Fibroblast of villous mesenchyme (primary cell): Measurements from ENCODE around the gene REC8. TPM values are rescaled to one million over a fixed set of nuclear protein-coding genes. Genes with fewer than 3 reads are reported as not detected.

Experiments used
- DNase-seq: peaks from one replicate; pipeline ENCODE4 v3.0.0-alpha.2; 2010; ENCODE audit warnings: low read depth
- H3K4me3 ChIP-seq: 2 replicates; pipeline ENCODE4 v1.5.1; 2011; ENCODE audit warnings: low read depth, mild to moderate bottlenecking, low read length
- total RNA-seq: library from RNA; depleted of rRNA; stranded (reverse); fragments of >200 nt; gene quantifications from 2 replicates; pipeline ENCODE4 v1.2.3, GENCODE V29; 2012
- TF ChIP-seq, protein P1 (sequence below): IDR thresholded peaks from 2 replicates; pipeline ENCODE4 v1.5.1; 2012; ENCODE audit warnings: low read depth, mild to moderate bottlenecking, low read length; ENCODE audit not compliant: insufficient read depth

REC8 gene
- total RNA-seq, 1 donor = 4.7 TPM

- no peak for DNase-seq
- TF ChIP-seq, protein P1, sequence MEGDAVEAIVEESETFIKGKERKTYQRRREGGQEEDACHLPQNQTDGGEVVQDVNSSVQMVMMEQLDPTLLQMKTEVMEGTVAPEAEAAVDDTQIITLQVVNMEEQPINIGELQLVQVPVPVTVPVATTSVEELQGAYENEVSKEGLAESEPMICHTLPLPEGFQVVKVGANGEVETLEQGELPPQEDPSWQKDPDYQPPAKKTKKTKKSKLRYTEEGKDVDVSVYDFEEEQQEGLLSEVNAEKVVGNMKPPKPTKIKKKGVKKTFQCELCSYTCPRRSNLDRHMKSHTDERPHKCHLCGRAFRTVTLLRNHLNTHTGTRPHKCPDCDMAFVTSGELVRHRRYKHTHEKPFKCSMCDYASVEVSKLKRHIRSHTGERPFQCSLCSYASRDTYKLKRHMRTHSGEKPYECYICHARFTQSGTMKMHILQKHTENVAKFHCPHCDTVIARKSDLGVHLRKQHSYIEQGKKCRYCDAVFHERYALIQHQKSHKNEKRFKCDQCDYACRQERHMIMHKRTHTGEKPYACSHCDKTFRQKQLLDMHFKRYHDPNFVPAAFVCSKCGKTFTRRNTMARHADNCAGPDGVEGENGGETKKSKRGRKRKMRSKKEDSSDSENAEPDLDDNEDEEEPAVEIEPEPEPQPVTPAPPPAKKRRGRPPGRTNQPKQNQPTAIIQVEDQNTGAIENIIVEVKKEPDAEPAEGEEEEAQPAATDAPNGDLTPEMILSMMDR = no peak
- no peak overlapping the region for H3K4me3 ChIP-seq
Measured at GRCh38 chr14:24138396-24139271, 33.2 kb upstream of the REC8 start.

DNA sequence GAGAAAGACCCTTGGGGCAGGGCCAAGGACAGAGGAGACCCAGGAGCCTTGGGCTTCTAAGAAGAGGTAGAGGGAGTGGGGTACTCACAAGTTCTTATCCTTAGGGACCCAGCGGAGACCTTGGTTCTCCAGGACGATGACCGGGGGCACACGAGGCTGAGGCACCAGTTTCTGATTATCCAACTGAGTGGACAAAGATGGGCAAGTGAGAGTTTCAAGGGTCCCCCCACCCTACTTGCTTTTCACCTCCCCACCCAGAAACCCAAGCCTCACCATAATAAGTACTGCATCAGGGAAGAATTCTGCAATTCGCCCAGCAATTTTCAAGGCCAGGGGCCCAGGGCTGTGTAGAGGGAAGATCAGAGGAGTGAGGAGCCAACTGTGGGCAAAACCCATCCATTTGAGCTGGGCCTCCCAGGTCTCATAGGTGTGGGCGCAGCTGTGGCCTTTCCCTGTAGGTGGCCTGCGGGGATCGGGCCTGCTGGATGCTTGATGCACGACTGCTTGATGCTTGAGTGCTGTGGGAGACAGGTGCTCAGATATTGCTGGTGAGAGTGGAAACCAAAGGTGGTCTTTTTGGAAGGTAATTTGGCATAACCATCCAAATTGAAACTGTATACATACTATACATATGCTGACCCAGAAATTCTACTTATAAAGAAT is 32.5 kb upstream of the REC8 start:
- TF ChIP-seq, protein P1 = no peak
- DNase-seq = no peak
- peak overlapping the region; percentile 18 for H3K4me3 ChIP-seq

GRCh38 chr14:24141097-24141880 is 30.6 kb upstream of the REC8 start, which contains the start of gene EMC9:
EMC9 (minus strand) TSS chr14:24141591; CDS start chr14:24141304, 287 bp downstream.
- TF ChIP-seq, protein P1 = peak; percentile 37
- peak; percentile 100 for DNase-seq
- peak within 1 kb of the TSS; percentile 94 for H3K4me3 ChIP-seq

- TF ChIP-seq, protein P1 = no peak
Measured at GRCh38 chr14:24143511-24143910, 28.4 kb upstream of the REC8 start.

DNA sequence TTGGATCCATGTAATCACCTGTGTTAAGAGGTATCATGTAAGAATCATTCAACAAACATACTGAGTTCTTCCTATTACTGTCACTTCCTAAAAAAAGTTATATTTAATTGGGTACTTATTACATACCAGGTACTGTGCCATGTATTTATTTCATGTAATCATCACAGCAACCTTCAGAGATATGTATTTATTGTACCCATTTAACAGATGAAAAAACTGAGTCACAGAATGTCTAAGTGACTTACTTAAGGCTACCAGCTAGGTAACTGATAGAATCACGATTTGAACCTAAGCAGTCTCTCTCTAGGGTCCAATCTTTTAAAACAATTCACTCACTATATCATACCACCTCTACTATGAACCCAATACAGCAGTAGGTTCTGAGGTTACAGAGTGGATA is 27.4 kb upstream of the REC8 start:
- no peak for DNase-seq
- H3K4me3 ChIP-seq = no peak overlapping the region
- TF ChIP-seq, protein P1 = no peak

More at GRCh38 chr14:24143511-24143910, 28.4 kb upstream of the REC8 start:
- peak; percentile 16 for DNase-seq
- H3K4me3 ChIP-seq = no peak overlapping the region

DNA sequence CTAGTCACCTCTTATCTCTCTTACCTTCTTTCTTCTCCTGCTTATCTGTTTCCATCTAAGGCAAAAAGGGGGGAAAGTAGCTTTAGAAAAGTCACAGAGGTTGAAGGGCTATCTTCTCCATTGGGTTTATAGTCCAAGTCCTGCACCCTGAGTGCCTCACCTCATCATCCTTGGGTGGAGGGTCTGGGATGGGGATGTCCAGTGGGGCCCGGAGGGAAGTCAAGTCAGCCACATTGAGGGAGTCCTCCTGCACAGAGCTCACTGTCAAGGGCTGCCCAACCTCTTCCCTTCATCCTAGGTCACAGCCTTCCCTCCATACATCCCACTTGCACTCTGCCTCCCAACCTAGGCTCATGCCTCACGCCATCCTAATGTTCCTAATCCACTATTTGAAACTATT is 26.7 kb upstream of the REC8 start:
- TF ChIP-seq, protein P1 = no peak
- H3K4me3 ChIP-seq = peak overlapping the region; percentile 87
- no peak for DNase-seq
